Heart right ventricle (tissue), 16 donors: ENCODE results near the gene SLC25A34. TPM values are rescaled to one million over a fixed set of nuclear protein-coding genes. Genes with fewer than 3 reads are reported as not detected.
A peak's percentile ranks its signal among the peaks of the same experiment; 100 is the strongest.

Source experiments
- ATAC-seq, 8 donors: fragments of 200-7000 bp; cut with Tn5 transposase; one replicate each; pipeline ENCODE4 v1.9.1; 2020; ENCODE audit warnings: mild to moderate bottlenecking in 8 of 8, moderate library complexity in 8 of 8, moderate number of reproducible peaks in 1 of 8
- DNase-seq, 2 donors: peaks; one replicate each; pipeline ENCODE4 v3.0.0-alpha.2; 2020
- H3K27ac ChIP-seq, 10 donors: fragments of 200-600 bp; sonication (generic) in 2 of 10; one replicate each; pipeline versions ENCODE4 v1.5.0 to v1.8.0; 2020 to 2022; ENCODE audit warnings: mild to moderate bottlenecking in 3 of 10
- H3K27me3 ChIP-seq, 7 donors: fragments of 200-600 bp; one replicate each; pipeline ENCODE4 v1.8.0; 2021 to 2022; ENCODE audit warnings: mild to moderate bottlenecking in 2 of 7
- H3K36me3 ChIP-seq, 9 donors: fragments of 200-600 bp; sonication (generic) in 1 of 9; one replicate each; pipeline versions ENCODE4 v1.5.0 to v1.8.0; 2020 to 2022; ENCODE audit warnings: mild to moderate bottlenecking in 2 of 9
- H3K4me1 ChIP-seq, 9 donors: fragments of 200-600 bp; sonication (generic) in 1 of 9; one replicate each; pipeline versions ENCODE4 v1.5.0 to v1.8.0; 2020 to 2022; ENCODE audit warnings: mild to moderate bottlenecking in 4 of 9
- H3K4me3 ChIP-seq, 10 donors: fragments of 200-600 bp; sonication (generic) in 2 of 10; one replicate each; pipeline versions ENCODE4 v1.5.0 to v1.8.0; 2020 to 2022; ENCODE audit warnings: mild to moderate bottlenecking in 7 of 10, moderate library complexity in 2 of 10
- H3K9me3 ChIP-seq, 11 donors: fragments of 200-600 bp in 10 of 11; sonication (generic) in 2 of 11; one replicate each; pipeline versions ENCODE4 v1.5.0 to v1.8.0; 2013 to 2022; ENCODE audit warnings: mild to moderate bottlenecking in 2 of 11, control low read depth in 1 of 11, moderate library complexity in 1 of 11
- CTCF ChIP-seq, 9 donors: fragments of 200-600 bp; sonication (generic) in 2 of 9; IDR thresholded peaks; one replicate each; pipeline versions ENCODE4 v1.5.0 to v1.8.0; 2021 to 2022; ENCODE audit warnings: antibody characterized with exemption in 9 of 9, mild to moderate bottlenecking in 5 of 9, moderate library complexity in 1 of 9
- WGBS, 2 donors: extraction: QIAGEN DNeasy Blood & Tissue Kit; methylation state at CpG; one replicate each; pipeline ENCODE4 v1.1.7; 2013; ENCODE audit warnings: inconsistent platforms in 1 of 2; 5-methylcytosine and 5-hydroxymethylcytosine counted together
- intact Hi-C, 10 donors: fragments of 100-400 bp; cut with DNase I; formaldehyde crosslinking; loops; one replicate each; pipeline versions ENCODE4 v1.11.1 to v1.14.2; 2022
- polyA plus RNA-seq, 2 donors: library from polyadenylated mRNA; stranded (reverse); fragments of 200-250 nt; gene quantifications; one replicate each; pipeline ENCODE4 v1.2.3, GENCODE V29; 2013
- total RNA-seq, 10 donors: library from RNA; stranded (reverse); fragmentation: NEBNext Ultra II Directional in 3 of 10; extraction: Animal tissue kit (Norgen Biotek cat#: 25700) in 3 of 10; gene quantifications; one replicate each; pipeline versions ENCODE4 v1.2.1 to v1.2.4, GENCODE V29; 2021 to 2023
- donor health status: Arrhythmogenic right ventricular cardiomyopathy.
- donor health status: ischemic (EF 13 %, LVEDD 7.1; RV severe dilation, severe dysfunction).
- donor health status: healthy with polysubstance abuse.
- donor health status: DM: no; HTN: yes; CAD: no.
- donor health status: DM: no; HTN: no; CAD: no.
- donor health status: ischemic (EF 25% LVEDD 6.9; RV normal size, moderate dysfunction).
- donor health status: ischemic (EF 25% LVEDD 5.7; RV mildly dilated, moderate dysfunction).
- donor health status: healthy.
- donor health status: DM: yes; HTN: yes; CAD: no.
- donor health status: Ischemic cardiomyopathy.
- donor health status: ischemic (EF 35%, LVEDD 5.7; RV mildly dilated, moderate dysfunction).
- donor health status: nonischemic (EF 11% LVEDD 7.7; RV severe dilation, severe dysfunction).
- donor health status: DM: yes; HTN: yes; CAD: no.
- donor health status: PGD.
- donor health status: ischemic (EF 29% LVEDD 5.4; RV normal size, mild dysfunction).
- donor health status: nonischemic (EF 23%, LVEDD 6.1; RV moderate dilation, normal function).

The SLC25A34 gene
- total and polyA plus RNA-seq, 12 donors: 1.1 to 44.9 (median 13.6) TPM

GRCh38 chr1:15706751-15707150, 29.3 kb upstream of the SLC25A34 start:
- intact Hi-C loops: loop anchor here in 1 of 10 donors (10.0 kb wide), 1 partner anchor 92 kb away; the partner anchor contains the start of gene DDI2
- H3K4me3 ChIP-seq: no peak overlapping the region
- ATAC-seq: peak in 2 of 8 donors; percentile 6 to 14
- TF ChIP-seq CTCF (IDR thresholded peaks at IDR 0.05): no peak
- DNase-seq: no peak
- peaks cover 21 to 93% (median 55%) of the 10 kb centered on the region in 9 donors for H3K4me1 ChIP-seq
- 43 to 60% methylated on average over 7 of the region's 7 CpGs for WGBS, 2 donors
- H3K27me3 ChIP-seq: no peaks in the 10 kb centered on the region
- peak overlapping the region in 6 of 10 donors; percentile 14 to 92 (median 34) for H3K27ac ChIP-seq
- no peaks in the 10 kb centered on the region for H3K9me3 ChIP-seq
- peaks cover 0 to 28% (median 0%) of the 10 kb centered on the region in 9 donors for H3K36me3 ChIP-seq

- WGBS, 2 donors: 65 to 69% methylated on average over 8 of the region's 8 CpGs
Measured at GRCh38 chr1:15707239-15707925, 28.7 kb upstream of the SLC25A34 start.

GRCh38 chr1:15708486-15709137, 27.4 kb upstream of the SLC25A34 start:
- H3K4me3 ChIP-seq: no peak overlapping the region
- DNase-seq (no peak), ATAC-seq (no peak)
- H3K4me1 ChIP-seq: peaks cover 14 to 81% (median 59%) of the 10 kb centered on the region in 9 donors
- no peaks in the 10 kb centered on the region for H3K9me3 ChIP-seq
- no peak for TF ChIP-seq CTCF (IDR thresholded peaks at IDR 0.05)
- H3K27ac ChIP-seq: peak overlapping the region in 2 of 10 donors; percentile 29 to 31
- H3K36me3 ChIP-seq: peaks cover 0 to 28% (median 0%) of the 10 kb centered on the region in 9 donors
- H3K27me3 ChIP-seq: no peaks in the 10 kb centered on the region
- intact Hi-C loops: loop anchor here in 1 of 10 donors (10.0 kb wide), 1 partner anchor 94 kb away; the partner anchor contains the start of gene DDI2
- 83 to 94% methylated on average over 15 of the region's 15 CpGs for WGBS, 2 donors

More at GRCh38 chr1:15707239-15707925, 28.7 kb upstream of the SLC25A34 start:
- no peaks in the 10 kb centered on the region for H3K9me3 ChIP-seq
- DNase-seq (no peak), ATAC-seq (no peak)
- H3K4me3 ChIP-seq: no peak overlapping the region
- no peaks in the 10 kb centered on the region for H3K27me3 ChIP-seq
- H3K4me1 ChIP-seq: peaks cover 21 to 87% (median 60%) of the 10 kb centered on the region in 9 donors
- TF ChIP-seq CTCF (IDR thresholded peaks at IDR 0.05): no peak
- H3K36me3 ChIP-seq: peaks cover 0 to 28% (median 0%) of the 10 kb centered on the region in 9 donors
- peak overlapping the region in 6 of 10 donors; percentile 28 to 92 (median 34) for H3K27ac ChIP-seq
- intact Hi-C loops: loop anchor here in 1 of 10 donors (10.0 kb wide), 1 partner anchor 93 kb away; the partner anchor contains the start of gene DDI2

GRCh38 chr1:15709226-15709625, 26.8 kb upstream of the SLC25A34 start:
- no peak for ATAC-seq
- H3K27ac ChIP-seq: peak overlapping the region in 2 of 10 donors; percentile 10 to 31
- peaks cover 0 to 28% (median 0%) of the 10 kb centered on the region in 9 donors for H3K36me3 ChIP-seq

More at GRCh38 chr1:15709226-15709625, 26.8 kb upstream of the SLC25A34 start:
- intact Hi-C loops: loop anchor here in 1 of 10 donors (10.0 kb wide), 1 partner anchor 94 kb away; the partner anchor contains the start of gene DDI2
- TF ChIP-seq CTCF (IDR thresholded peaks at IDR 0.05): no peak
- no peaks in the 10 kb centered on the region for H3K27me3 ChIP-seq
- H3K9me3 ChIP-seq: no peaks in the 10 kb centered on the region
- WGBS, 2 donors: 92 to 93% methylated on average over 4 of the region's 4 CpGs
- H3K4me1 ChIP-seq: peaks cover 9 to 81% (median 59%) of the 10 kb centered on the region in 9 donors
- no peak for DNase-seq
- no peak overlapping the region for H3K4me3 ChIP-seq
